Bronchial epithelial cell (primary cell): ENCODE measurements around the gene ROGDI. TPM values are rescaled to one million over a fixed set of nuclear protein-coding genes. Genes with fewer than 3 reads are reported as not detected.

Source experiments
- DNase-seq: peaks from one replicate; pipeline ENCODE4 v3.0.0-alpha.2; 2010; ENCODE audit warnings: low read depth
- FAIRE-seq: peaks from 2 replicates; lab custom pipeline; 2011; peaks lifted over from hg19 to GRCh38; lab: Jason Lieb, UNC
- H3K27me3 ChIP-seq: 2 replicates; pipeline ENCODE4 v1.5.1; 2011; ENCODE audit warnings: low read length; ENCODE audit not compliant: control insufficient read depth, insufficient read depth
- H3K36me3 ChIP-seq: 2 replicates; pipeline ENCODE4 v1.5.1; 2011; ENCODE audit warnings: low read length; ENCODE audit not compliant: control insufficient read depth, insufficient read depth
- H3K4me3 ChIP-seq: 2 replicates; pipeline ENCODE4 v1.5.1; 2011; ENCODE audit warnings: mild to moderate bottlenecking, low read depth, low read length, control low read depth
- CTCF ChIP-seq: IDR thresholded peaks from 2 replicates; pipeline ENCODE4 v1.5.1; 2011; ENCODE audit warnings: mild to moderate bottlenecking, moderate library complexity, low read length, control low read depth, inconsistent platforms; ENCODE audit not compliant: insufficient read depth, severe bottlenecking
- total RNA-seq: library from RNA; depleted of rRNA; stranded (reverse); fragments of >200 nt; gene quantifications from 2 replicates; pipeline ENCODE4 v1.2.1, GENCODE V29; 2014

ROGDI gene
- total RNA-seq, 1 donor from 2014 or later = 16.1 TPM

- no peak for TF ChIP-seq CTCF
- no peaks in the 10 kb centered on the region for H3K27me3 ChIP-seq
- no peak for FAIRE-seq
- peaks cover 9% of the 10 kb centered on the region for H3K36me3 ChIP-seq
- no peak overlapping the region for H3K4me3 ChIP-seq
- DNase-seq = no peak
These were observed 9.4 kb downstream of the ROGDI start for GRCh38 chr16:4792951-4793513.

GRCh38 chr16:4790871-4791270 is 11.6 kb downstream of the ROGDI start:
- no peak for TF ChIP-seq CTCF
- H3K27me3 ChIP-seq = no peaks in the 10 kb centered on the region
- no peak overlapping the region for H3K4me3 ChIP-seq
- no peak for DNase-seq
- no peaks in the 10 kb centered on the region for H3K36me3 ChIP-seq
- FAIRE-seq = no peak

- H3K4me3 ChIP-seq = no peak overlapping the region
- TF ChIP-seq CTCF = no peak
- FAIRE-seq (no peak), DNase-seq (no peak)
- no peaks in the 10 kb centered on the region for H3K27me3 ChIP-seq
- H3K36me3 ChIP-seq = no peaks in the 10 kb centered on the region
These were observed 12.2 kb downstream of the ROGDI start for GRCh38 chr16:4790261-4790660.

- TF ChIP-seq CTCF = no peak
- no peak for FAIRE-seq
- DNase-seq = no peak
- Histone ChIP-seq H3K36me3 (no peaks in the 10 kb centered on the region), H3K4me3 (no peak overlapping the region), H3K27me3 (no peaks in the 10 kb centered on the region)
These were observed 13.5 kb downstream of the ROGDI start for GRCh38 chr16:4788910-4789309.

- Histone ChIP-seq H3K36me3 (no peaks in the 10 kb centered on the region), H3K4me3 (no peak overlapping the region), H3K27me3 (no peaks in the 10 kb centered on the region)
- DNase-seq (no peak), FAIRE-seq (no peak)
- TF ChIP-seq CTCF = no peak
These were observed 13.9 kb downstream of the ROGDI start for GRCh38 chr16:4788489-4788889.
